HG03045 (cell line): ENCODE data around the gene TIAM2.
"Not testable (repeated sequence)": the region's sequence is repeated elsewhere in the genome, so short reads cannot be mapped to it uniquely, and the experiment has no call there.

Source experiments
- ATAC-seq: cut with Tn5 transposase; IDR thresholded peaks from one replicate; pipeline ENCODE4 v1.9.1; 2021; ENCODE audit warnings: mild to moderate bottlenecking, moderate library complexity; ENCODE audit not compliant: unreplicated experiment

TIAM2 gene

GRCh38 chr6:154989448-154989847 lies 5.7 kb upstream of the TIAM2 start:
- ATAC-seq: no peak

DNA sequence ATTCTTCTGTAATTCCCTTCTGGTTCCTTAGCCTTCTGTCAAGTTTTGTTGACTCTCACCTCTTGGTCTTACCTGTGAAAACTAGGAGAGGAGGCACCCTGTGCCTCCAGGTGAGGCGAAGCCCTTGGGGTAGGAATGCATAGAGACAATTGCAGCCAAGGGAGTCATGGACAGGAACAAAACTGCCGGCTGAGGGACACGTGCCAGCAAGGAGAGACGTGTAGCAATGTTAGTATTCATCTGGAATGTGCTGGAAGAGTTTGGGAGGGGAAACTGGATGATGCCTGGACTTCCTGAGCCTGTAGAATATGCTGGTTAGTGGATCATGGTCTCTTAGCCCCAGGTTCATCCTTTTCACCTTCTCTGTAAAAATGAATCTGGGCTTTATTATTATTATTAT lies 3.9 kb upstream of the TIAM2 start:
- ATAC-seq: no peak

GRCh38 chr6:154993026-154993425 lies 2.1 kb upstream of the TIAM2 start:
- no peak for ATAC-seq

DNA sequence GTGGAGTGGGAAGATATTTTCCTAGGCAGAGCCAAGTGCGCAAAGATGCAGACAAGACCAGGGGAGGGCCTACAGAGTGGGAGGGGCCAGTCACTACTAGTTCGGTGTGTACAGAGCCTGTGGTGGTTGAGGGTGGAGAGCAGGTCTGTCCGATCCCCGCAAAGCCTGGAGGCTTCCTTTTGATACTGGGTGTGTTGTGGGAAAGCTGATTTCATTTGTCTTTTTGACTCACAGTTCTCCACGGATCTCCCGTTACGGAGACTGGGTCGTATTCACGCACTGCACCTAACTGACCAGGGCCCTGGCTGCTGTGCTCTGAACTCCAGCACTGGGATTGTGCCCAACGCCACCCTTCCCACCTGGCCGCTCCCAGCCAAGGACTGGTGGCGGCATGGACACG lies 1.4 kb upstream of the TIAM2 start:
- no peak for ATAC-seq

DNA sequence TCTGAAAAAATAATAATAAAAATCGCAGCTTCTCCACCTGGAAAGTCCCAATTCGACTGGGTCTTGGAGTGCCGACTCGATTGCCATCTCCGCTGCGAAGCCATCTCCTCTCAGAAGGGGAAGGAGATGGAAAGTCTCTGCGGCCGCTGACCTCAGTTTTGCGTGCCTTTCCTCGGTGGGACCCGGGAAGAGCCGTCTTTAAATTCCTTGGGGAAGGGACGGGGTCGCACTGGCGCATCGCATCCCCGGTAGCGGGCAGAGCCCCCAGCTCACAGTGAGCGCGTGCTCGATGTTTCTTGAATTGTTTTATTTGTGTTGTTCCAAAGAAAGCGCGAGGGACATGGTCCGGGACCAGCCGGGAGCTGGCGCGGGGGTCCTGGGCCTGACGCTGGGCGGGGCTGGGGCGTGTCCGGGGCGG lies 270 bp upstream of the TIAM2 start:
- no peak for ATAC-seq

- ATAC-seq: no peak
Observed at GRCh38 chr6:154996016-154996590, 988 bp downstream of the TIAM2 start.

DNA sequence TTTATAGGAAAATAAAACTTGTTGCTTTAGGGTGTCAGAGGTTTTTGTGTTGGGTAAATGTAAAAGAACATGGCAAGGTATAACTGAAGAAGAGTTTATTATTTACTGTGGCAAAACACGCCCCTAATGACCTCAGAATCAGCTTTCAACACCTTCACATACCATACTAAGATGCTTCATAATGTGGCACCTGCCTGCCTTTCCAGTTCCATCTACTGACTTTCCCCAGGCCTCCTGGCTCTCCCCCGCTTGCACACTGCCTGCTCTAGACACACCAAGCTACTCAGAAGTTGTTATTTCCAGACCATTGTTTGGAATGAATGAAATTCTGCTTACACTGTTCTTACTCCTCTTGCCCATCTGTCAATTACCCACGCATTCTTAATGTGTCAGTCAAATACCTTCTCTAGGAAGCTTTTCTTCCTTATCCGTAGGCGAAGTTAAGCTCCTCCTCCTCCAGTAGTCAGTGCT lies 1.8 kb downstream of the TIAM2 start:
- ATAC-seq: no peak

DNA sequence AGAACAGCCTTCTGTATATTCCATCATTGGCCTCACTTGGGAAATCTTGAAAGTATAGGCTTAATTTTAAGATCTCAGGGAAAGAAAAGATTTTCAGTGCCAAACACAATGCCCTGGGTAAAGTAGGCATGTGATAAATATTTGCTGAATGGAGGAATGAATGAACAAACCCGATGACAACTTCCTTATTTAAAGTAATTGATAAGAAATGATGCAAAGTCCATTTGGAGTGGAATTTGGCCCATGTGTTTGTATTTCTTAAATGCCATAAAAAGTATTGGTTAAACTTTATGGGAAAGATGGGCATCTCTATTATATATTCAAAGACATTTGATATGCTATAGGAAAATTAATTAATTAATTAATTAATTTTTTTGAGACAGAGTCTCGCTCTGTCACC lies 3.7 kb downstream of the TIAM2 start:
- no peak for ATAC-seq

GRCh38 chr6:155001482-155001881 lies 6.4 kb downstream of the TIAM2 start:
- no peak for ATAC-seq

GRCh38 chr6:155001934-155002333 lies 6.8 kb downstream of the TIAM2 start:
- no peak for ATAC-seq

- no peak for ATAC-seq
Observed at GRCh38 chr6:155003476-155003875, 8.4 kb downstream of the TIAM2 start.

DNA sequence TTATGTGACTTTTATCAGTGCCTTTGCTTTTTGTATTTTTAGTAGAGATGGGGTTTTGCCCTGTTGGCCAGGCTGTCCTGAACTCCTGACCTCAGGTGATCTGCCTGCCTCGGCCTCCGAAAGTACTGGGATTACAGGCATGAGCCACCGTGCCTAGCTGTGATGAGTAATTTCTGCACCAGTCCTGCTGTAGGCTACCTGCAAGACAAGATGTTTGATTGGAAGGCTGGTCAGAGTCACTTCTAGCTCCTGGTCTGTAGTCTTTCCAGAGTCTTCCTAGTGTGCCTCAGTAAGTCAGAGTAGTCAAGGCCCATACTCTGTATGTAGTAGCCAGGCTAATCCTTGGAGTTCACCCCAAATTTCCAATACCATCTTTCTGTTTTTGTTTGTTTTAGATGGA lies 8.9 kb downstream of the TIAM2 start:
- no peak for ATAC-seq

- ATAC-seq: no peak
Observed at GRCh38 chr6:155004576-155005372, 9.7 kb downstream of the TIAM2 start.

- no peak for ATAC-seq
Observed at GRCh38 chr6:155008625-155009024, 13.5 kb downstream of the TIAM2 start.

- ATAC-seq: no peak
Observed at GRCh38 chr6:155010940-155011339, 15.8 kb downstream of the TIAM2 start.

DNA sequence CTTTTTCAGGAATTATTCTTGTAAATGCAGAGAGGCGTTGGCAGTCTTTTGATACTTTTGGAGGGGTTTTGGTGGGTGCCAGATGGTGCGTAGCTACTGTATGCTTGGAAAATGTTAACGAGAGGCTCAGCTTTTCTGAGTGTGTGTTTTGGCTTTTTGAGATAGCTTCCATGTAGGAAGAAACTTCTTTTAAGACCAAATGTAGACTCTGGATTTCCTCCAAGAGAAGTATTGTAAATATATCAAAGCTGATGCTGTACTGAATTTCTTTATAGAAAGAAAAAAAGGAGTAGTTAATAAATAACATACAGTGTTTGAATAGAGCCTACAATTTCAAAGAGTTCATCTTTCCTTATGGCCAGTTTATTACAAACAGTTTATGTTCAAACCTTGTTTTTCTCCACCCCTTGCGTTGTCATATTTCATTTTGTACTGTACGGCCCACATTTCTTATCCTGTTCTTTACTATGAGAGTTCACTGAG lies 16.7 kb downstream of the TIAM2 start:
- ATAC-seq: no peak

DNA sequence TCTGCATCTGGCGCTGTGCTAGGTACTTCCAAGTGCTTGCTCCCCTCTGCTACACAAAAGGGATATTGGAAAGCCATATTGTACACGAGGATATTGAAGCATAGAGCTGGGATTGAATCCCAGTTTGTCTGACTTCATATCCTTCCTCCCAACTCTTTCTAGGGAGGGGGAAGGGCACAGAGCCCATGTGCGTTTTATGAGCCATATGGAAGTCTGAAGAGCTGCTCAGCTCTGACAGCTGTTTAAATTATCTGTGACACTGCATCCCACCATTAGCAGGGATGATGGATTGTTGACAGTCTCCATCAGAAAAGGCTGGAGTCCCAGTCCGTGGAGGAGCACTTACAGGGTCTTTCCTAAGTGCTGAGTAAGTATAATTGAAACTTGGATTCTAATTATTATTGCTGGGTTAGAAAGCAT lies 18.4 kb downstream of the TIAM2 start:
- ATAC-seq: no peak

DNA sequence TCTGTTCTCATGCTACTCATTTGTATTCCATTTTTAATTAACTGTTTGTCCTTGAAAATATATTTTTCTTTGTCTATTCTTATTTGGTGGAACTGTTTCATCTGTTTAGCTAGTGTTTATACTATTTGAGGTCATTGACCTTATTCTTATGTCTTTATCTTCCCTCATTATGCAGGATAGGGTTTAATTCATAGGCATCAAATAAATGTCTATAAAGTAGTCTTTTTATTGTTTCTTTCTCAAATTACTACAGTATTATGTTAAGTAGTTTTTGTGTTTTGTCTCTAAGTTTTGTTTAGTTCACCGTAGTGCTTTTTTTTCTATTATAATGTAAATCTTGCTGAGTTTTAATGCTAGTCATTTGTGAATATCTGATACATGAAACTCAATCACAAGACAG lies 19.0 kb downstream of the TIAM2 start:
- no peak for ATAC-seq

- no peak for ATAC-seq
Observed at GRCh38 chr6:155014670-155015300, 19.7 kb downstream of the TIAM2 start.

GRCh38 chr6:155018415-155018814 lies 23.3 kb downstream of the TIAM2 start:
- not testable (repeated sequence) for ATAC-seq

DNA sequence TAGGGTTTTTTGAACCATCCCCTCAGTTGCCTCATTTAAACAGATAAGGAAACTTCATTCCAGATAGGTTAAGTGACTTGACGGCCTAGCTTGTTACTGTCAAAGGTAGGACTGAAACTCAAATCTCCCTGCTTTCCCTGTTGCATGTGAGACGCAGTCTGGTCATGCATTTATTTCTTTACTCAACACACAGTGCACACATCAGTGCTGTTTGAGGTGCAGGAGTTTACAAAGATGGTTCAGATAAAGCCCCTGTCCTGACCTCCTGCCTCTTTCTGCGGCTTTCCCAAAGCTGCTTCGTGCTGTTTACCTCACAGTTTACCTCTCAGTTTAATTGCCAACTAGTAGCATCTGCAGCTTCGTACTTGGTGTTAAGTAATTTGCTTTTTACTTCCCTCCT lies 26.6 kb downstream of the TIAM2 start:
- ATAC-seq: no peak

DNA sequence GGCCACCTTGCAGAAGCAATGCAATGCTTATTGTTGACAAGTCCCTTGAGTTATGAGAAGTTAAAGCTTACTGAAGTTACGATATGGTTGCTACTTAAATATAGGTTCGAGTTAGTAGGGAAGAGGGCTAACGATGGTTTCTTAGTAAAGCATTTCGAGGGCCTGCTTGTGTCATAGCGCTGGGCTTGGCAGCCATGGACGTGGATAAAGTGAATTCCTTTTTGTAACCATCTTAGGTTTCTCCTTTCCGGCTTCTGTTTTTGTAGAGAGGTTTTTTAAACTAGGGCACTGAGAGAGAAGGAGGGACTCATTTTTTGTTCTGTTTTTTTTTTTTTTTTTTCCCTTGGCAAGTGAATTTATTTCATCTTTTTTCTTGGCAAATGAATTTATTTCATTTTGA lies 27.6 kb downstream of the TIAM2 start:
- ATAC-seq: no peak
